Fibroblast of villous mesenchyme (primary cell): ENCODE results near the gene SLC4A4. TPM values are rescaled to one million over a fixed set of nuclear protein-coding genes. Genes with fewer than 3 reads are reported as not detected.
A peak's percentile ranks its signal among the peaks of the same experiment; 100 is the strongest.

Experiments
- DNase-seq: peaks from one replicate; pipeline ENCODE4 v3.0.0-alpha.2; 2010; ENCODE audit warnings: low read depth
- H3K4me3 ChIP-seq: 2 replicates; pipeline ENCODE4 v1.5.1; 2011; ENCODE audit warnings: low read depth, mild to moderate bottlenecking, low read length
- CTCF ChIP-seq: IDR thresholded peaks from 2 replicates; pipeline ENCODE4 v1.5.1; 2012; ENCODE audit warnings: low read depth, mild to moderate bottlenecking, low read length; ENCODE audit not compliant: insufficient read depth
- total RNA-seq: library from RNA; depleted of rRNA; stranded (reverse); fragments of >200 nt; gene quantifications from 2 replicates; pipeline ENCODE4 v1.2.3, GENCODE V29; 2012

SLC4A4 gene
- total RNA-seq, result 12.5 and 13.5 TPM in 2 replicates

GRCh38 chr4:71338846-71339593 is at the start of gene SLC4A4:
Gene SLC4A4 (plus strand): TSS chr4:71339020.
- peak; percentile 3 for DNase-seq
- no peak for TF ChIP-seq CTCF
- H3K4me3 ChIP-seq, result no peak within 1 kb of the TSS

GRCh38 chr4:71290074-71290473 is 48.7 kb upstream of the SLC4A4 start:
- DNase-seq, result no peak
- TF ChIP-seq CTCF, result no peak
- H3K4me3 ChIP-seq, result no peak overlapping the region

GRCh38 chr4:71290476-71290875 is 48.3 kb upstream of the SLC4A4 start:
- no peak for TF ChIP-seq CTCF
- no peak for DNase-seq

GRCh38 chr4:71292228-71292627 is 46.6 kb upstream of the SLC4A4 start:
- no peak for DNase-seq

More at GRCh38 chr4:71290476-71290875, 48.3 kb upstream of the SLC4A4 start:
- H3K4me3 ChIP-seq, result no peak overlapping the region

GRCh38 chr4:71293705-71294104 is 45.1 kb upstream of the SLC4A4 start:
- no peak for TF ChIP-seq CTCF
- H3K4me3 ChIP-seq, result no peak overlapping the region
- no peak for DNase-seq

More at GRCh38 chr4:71292228-71292627, 46.6 kb upstream of the SLC4A4 start:
- no peak overlapping the region for H3K4me3 ChIP-seq
- no peak for TF ChIP-seq CTCF

- no peak for TF ChIP-seq CTCF
- no peak overlapping the region for H3K4me3 ChIP-seq
- no peak for DNase-seq
These were observed 44.5 kb upstream of the SLC4A4 start for GRCh38 chr4:71294301-71294700.

GRCh38 chr4:71296945-71297344 is 41.9 kb upstream of the SLC4A4 start:
- H3K4me3 ChIP-seq, result no peak overlapping the region

More at GRCh38 chr4:71296945-71297344, 41.9 kb upstream of the SLC4A4 start:
- TF ChIP-seq CTCF, result no peak
- DNase-seq, result no peak
